ENCODE data around the gene BABAM2. TPM values are rescaled to one million over a fixed set of nuclear protein-coding genes. Genes with fewer than 3 reads are reported as not detected.

BABAM2 gene
- total RNA-seq, 1 donor from 2014 or later, result 13.6 TPM

GRCh38 chr2:28291811-28292440 lies 401.4 kb downstream of the BABAM2 start:
- DNase-seq, result no peak

GRCh38 chr2:28292491-28292890 lies 402.0 kb downstream of the BABAM2 start:
- DNase-seq, result no peak

- no peak for DNase-seq
These were observed 402.9 kb downstream of the BABAM2 start for GRCh38 chr2:28293416-28293815.

- DNase-seq, result no peak
These were observed 403.9 kb downstream of the BABAM2 start for GRCh38 chr2:28294451-28294850.

GRCh38 chr2:28296243-28296642 lies 405.7 kb downstream of the BABAM2 start:
- DNase-seq, result peak; percentile 26

GRCh38 chr2:28296904-28297303 lies 406.4 kb downstream of the BABAM2 start:
- DNase-seq, result no peak

- no peak for DNase-seq
These were observed 407.0 kb downstream of the BABAM2 start for GRCh38 chr2:28297531-28297930.

GRCh38 chr2:28298406-28298805 lies 407.9 kb downstream of the BABAM2 start:
- DNase-seq, result no peak

- peak; percentile 18 for DNase-seq
These were observed 410.2 kb downstream of the BABAM2 start for GRCh38 chr2:28300485-28301341.

- DNase-seq, result no peak
These were observed 414.7 kb downstream of the BABAM2 start for GRCh38 chr2:28305202-28305601.

- DNase-seq, result no peak
These were observed 419.6 kb downstream of the BABAM2 start for GRCh38 chr2:28310107-28310506.

- DNase-seq, result no peak
These were observed 421.2 kb downstream of the BABAM2 start for GRCh38 chr2:28311660-28312249.

GRCh38 chr2:28312307-28313219 lies 422.0 kb downstream of the BABAM2 start:
- DNase-seq, result no peak

- no peak for DNase-seq
These were observed 422.8 kb downstream of the BABAM2 start for GRCh38 chr2:28313220-28313784.

- no peak for DNase-seq
These were observed 424.4 kb downstream of the BABAM2 start for GRCh38 chr2:28314968-28315367.

GRCh38 chr2:28316546-28317335 lies 426.2 kb downstream of the BABAM2 start:
- no peak for DNase-seq

- no peak for DNase-seq
These were observed 426.9 kb downstream of the BABAM2 start for GRCh38 chr2:28317390-28317789.

- DNase-seq, result no peak
These were observed 427.5 kb downstream of the BABAM2 start for GRCh38 chr2:28318023-28318422.

GRCh38 chr2:28318462-28319117 lies 428.1 kb downstream of the BABAM2 start:
- DNase-seq, result no peak

- DNase-seq, result no peak
These were observed 428.8 kb downstream of the BABAM2 start for GRCh38 chr2:28319118-28320008.

Measured in dermis blood vessel endothelial cell (primary cell).